ENCODE measurements around the gene SSTR4. TPM values are rescaled to one million over a fixed set of nuclear protein-coding genes. Genes with fewer than 3 reads are reported as not detected.
"Not testable (repeated sequence)": the region's sequence is repeated elsewhere in the genome, so short reads cannot be mapped to it uniquely, and the experiment has no call there.

SSTR4 gene
- total RNA-seq, 1 experiment from 2014 or later = not detected

DNA sequence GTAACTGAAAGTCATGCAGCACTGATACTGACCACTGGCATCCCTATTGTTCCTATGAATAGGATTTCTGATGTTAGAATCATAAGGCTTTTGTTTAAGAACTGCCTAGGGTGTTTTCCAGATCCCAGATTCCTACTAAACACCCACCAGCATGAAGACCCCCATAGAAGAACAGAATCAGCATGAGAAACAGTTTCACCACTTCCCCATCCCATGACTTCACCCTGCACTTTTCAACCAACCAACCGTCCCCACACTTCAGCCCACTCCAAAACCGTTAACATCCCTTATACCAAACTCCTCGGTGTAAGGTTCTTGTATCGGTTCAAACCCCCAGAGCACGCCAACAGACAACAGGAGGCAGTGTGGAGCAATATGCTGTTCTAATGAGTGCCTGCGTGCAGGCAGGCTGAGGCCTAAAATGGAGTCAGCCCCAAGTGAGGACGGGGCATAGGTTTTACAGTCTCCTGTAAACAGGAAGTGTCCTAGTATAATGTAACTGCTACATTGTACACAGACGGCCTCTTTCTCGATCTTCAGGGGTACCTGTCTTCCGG is 11.4 kb upstream of the SSTR4 start:
- Histone ChIP-seq H3K4me2 (no peak overlapping the region), H3K79me2 (ENCODE audit: low read depth) (no peaks in the 10 kb centered on the region), H3F3A (ENCODE audit: insufficient read depth, low read depth) (no peaks in the 10 kb centered on the region), H3K4me1 (replicated peaks; ENCODE audit: insufficient read depth) (peaks cover 11% of the 10 kb centered on the region), H3K9me3 (ENCODE audit: insufficient read depth, low read depth) (no peaks in the 10 kb centered on the region), H3K27ac (no peak overlapping the region), H3K9me2 (ENCODE audit: insufficient read depth) (no peaks in the 10 kb centered on the region), H3K36me3 (ENCODE audit: low read depth) (no peaks in the 10 kb centered on the region), H3K4me3 (no peak overlapping the region), H4K20me1 (ENCODE audit: insufficient read depth) (no peaks in the 10 kb centered on the region), H3K27me3 (ENCODE audit: insufficient read depth, low read depth) (peaks cover 10% of the 10 kb centered on the region; the same call in 1 of the 2 replicates), H2AFZ (no peak overlapping the region)
- intact Hi-C loops (cut with micrococcal nuclease; ENCODE audit: unreplicated experiment) = no loop called here
- ChIA-PET CTCF (no interaction called here), POLR2A (ENCODE audit: unreplicated experiment) (no interaction called here)
- no peak for DNase-seq
- no peak for TF ChIP-seq EZH2 (IDR thresholded peaks at IDR 0.05; ENCODE audit: low read depth)
- TF ChIP-seq, protein P1, sequence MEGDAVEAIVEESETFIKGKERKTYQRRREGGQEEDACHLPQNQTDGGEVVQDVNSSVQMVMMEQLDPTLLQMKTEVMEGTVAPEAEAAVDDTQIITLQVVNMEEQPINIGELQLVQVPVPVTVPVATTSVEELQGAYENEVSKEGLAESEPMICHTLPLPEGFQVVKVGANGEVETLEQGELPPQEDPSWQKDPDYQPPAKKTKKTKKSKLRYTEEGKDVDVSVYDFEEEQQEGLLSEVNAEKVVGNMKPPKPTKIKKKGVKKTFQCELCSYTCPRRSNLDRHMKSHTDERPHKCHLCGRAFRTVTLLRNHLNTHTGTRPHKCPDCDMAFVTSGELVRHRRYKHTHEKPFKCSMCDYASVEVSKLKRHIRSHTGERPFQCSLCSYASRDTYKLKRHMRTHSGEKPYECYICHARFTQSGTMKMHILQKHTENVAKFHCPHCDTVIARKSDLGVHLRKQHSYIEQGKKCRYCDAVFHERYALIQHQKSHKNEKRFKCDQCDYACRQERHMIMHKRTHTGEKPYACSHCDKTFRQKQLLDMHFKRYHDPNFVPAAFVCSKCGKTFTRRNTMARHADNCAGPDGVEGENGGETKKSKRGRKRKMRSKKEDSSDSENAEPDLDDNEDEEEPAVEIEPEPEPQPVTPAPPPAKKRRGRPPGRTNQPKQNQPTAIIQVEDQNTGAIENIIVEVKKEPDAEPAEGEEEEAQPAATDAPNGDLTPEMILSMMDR (conservative IDR thresholded peaks at IDR 0.05) = no peak
- no TSS peak for BruUV-seq (replicated peaks)

DNA sequence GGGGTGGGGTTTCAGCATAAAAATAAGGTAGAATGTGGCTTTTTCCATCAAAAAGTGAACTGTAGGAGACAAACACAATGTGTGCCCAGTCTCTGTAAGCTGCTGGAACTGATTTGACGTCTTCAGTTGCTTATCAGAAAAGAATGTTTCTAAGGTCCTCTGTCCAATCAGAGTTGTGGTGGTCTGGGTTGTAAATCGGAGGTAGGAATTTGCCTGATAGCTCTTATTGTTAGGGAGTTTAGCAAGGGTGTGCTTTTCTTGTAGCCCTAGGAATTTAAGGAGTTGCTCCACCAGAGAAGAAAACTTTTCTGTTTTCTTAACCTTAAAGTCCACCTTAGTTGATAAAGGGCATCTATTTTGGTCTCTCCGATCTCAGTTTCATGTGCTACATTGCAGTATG is 10.4 kb upstream of the SSTR4 start:
- Histone ChIP-seq H3K36me3 (ENCODE audit: low read depth) (no peaks in the 10 kb centered on the region), H3F3A (ENCODE audit: insufficient read depth, low read depth) (no peaks in the 10 kb centered on the region), H3K4me3 (no peak overlapping the region), H3K9me3 (ENCODE audit: insufficient read depth, low read depth) (no peaks in the 10 kb centered on the region), H3K27ac (no peak overlapping the region), H3K4me2 (no peak overlapping the region), H3K9me2 (ENCODE audit: insufficient read depth) (no peaks in the 10 kb centered on the region), H3K4me1 (replicated peaks; ENCODE audit: insufficient read depth) (peaks cover 11% of the 10 kb centered on the region), H2AFZ (no peak overlapping the region), H3K27me3 (ENCODE audit: insufficient read depth, low read depth) (peaks cover 10% of the 10 kb centered on the region; the same call in 1 of the 2 replicates), H3K79me2 (ENCODE audit: low read depth) (no peaks in the 10 kb centered on the region), H4K20me1 (ENCODE audit: insufficient read depth) (no peaks in the 10 kb centered on the region)
- no peak for DNase-seq
- no TSS peak for BruUV-seq (replicated peaks)
- intact Hi-C loops (cut with micrococcal nuclease; ENCODE audit: unreplicated experiment) = no loop called here
- TF ChIP-seq, protein P1 (conservative IDR thresholded peaks at IDR 0.05) = no peak
- no peak for TF ChIP-seq EZH2 (IDR thresholded peaks at IDR 0.05; ENCODE audit: low read depth)
- CTCF ChIA-PET = no interaction called here
- POLR2A ChIA-PET (ENCODE audit: unreplicated experiment) = no interaction called here

DNA sequence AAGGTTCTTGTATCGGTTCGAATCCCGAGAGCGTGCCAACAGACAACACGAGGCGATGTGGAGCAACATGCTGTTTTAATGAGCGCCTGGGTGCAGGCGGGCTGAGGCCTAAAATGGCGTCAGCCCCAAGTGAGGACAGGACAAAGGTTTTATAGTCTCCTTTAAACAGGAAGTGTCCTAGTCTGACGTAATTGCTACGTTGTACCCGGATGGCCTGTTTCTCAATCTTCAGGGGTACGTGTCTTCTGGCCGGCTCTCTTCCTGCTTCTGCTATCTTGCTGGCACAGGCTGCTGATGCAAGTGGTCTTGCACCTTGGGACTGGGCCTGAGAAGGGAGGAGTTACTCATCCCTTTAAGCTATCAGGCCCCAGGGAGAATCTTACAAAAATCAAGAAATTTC is 9.6 kb upstream of the SSTR4 start:
- H3K4me2 ChIP-seq; H3F3A ChIP-seq (ENCODE audit: insufficient read depth, low read depth); H3K27me3 ChIP-seq (ENCODE audit: insufficient read depth, low read depth); BruUV-seq (replicated peaks); H3K9me2 ChIP-seq (ENCODE audit: insufficient read depth); H3K27ac ChIP-seq; H3K36me3 ChIP-seq (ENCODE audit: low read depth); H3K79me2 ChIP-seq (ENCODE audit: low read depth); H3K9me3 ChIP-seq (ENCODE audit: insufficient read depth, low read depth); DNase-seq; CTCF ChIA-PET; intact Hi-C loops (cut with micrococcal nuclease; ENCODE audit: unreplicated experiment); H2AFZ ChIP-seq; H3K4me3 ChIP-seq; POLR2A ChIA-PET (ENCODE audit: unreplicated experiment); H4K20me1 ChIP-seq (ENCODE audit: insufficient read depth): not testable (repeated sequence)
- H3K4me1 ChIP-seq (replicated peaks; ENCODE audit: insufficient read depth) = peaks cover 11% of the 10 kb centered on the region

DNA sequence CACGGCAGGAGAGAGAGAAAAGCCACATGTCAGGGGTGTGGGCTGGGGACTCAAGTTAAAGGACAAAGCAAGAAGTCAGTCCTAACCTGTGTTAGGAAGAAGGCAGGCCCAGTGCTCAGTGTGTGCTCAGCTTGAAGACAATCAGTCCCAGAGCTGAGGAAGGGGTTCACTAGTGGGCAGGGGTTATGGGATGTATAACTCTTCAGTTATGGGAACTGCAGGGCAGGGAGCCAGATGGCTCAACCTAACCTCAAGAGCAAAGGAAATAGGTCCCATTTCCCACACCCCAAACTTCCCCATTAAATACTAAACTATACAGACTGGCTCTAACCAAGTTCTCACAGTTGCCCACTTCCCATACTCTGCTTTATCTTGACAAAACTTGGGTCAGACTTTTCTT is 7.4 kb upstream of the SSTR4 start:
- peaks cover 9% of the 10 kb centered on the region for H3K4me1 ChIP-seq (replicated peaks; ENCODE audit: insufficient read depth)
- no peak overlapping the region for H3K4me3 ChIP-seq
- DNase-seq = no peak
- H3K9me2 ChIP-seq (ENCODE audit: insufficient read depth) = no peaks in the 10 kb centered on the region
- peaks cover 14% of the 10 kb centered on the region; the same call in 1 of the 2 replicates for H3K27me3 ChIP-seq (ENCODE audit: insufficient read depth, low read depth)
- CTCF ChIA-PET = no interaction called here
- POLR2A ChIA-PET (ENCODE audit: unreplicated experiment) = no interaction called here
- H3K79me2 ChIP-seq (ENCODE audit: low read depth) = no peaks in the 10 kb centered on the region
- H3F3A ChIP-seq (ENCODE audit: insufficient read depth, low read depth) = no peaks in the 10 kb centered on the region
- intact Hi-C loops (cut with micrococcal nuclease; ENCODE audit: unreplicated experiment) = no loop called here
- no peaks in the 10 kb centered on the region for H3K9me3 ChIP-seq (ENCODE audit: insufficient read depth, low read depth)
- BruUV-seq (replicated peaks) = no TSS peak
- H3K4me2 ChIP-seq = no peak overlapping the region
- no peaks in the 10 kb centered on the region for H4K20me1 ChIP-seq (ENCODE audit: insufficient read depth)
- H3K27ac ChIP-seq = no peak overlapping the region
- no peaks in the 10 kb centered on the region for H3K36me3 ChIP-seq (ENCODE audit: low read depth)
- no peak overlapping the region for H2AFZ ChIP-seq
- TF ChIP-seq, protein P1 (conservative IDR thresholded peaks at IDR 0.05) = no peak
- TF ChIP-seq EZH2 (IDR thresholded peaks at IDR 0.05; ENCODE audit: low read depth) = no peak

Measured in PC-9 (cell line).